ENCODE data around the gene SPATA31D4.

SPATA31D4 gene

DNA sequence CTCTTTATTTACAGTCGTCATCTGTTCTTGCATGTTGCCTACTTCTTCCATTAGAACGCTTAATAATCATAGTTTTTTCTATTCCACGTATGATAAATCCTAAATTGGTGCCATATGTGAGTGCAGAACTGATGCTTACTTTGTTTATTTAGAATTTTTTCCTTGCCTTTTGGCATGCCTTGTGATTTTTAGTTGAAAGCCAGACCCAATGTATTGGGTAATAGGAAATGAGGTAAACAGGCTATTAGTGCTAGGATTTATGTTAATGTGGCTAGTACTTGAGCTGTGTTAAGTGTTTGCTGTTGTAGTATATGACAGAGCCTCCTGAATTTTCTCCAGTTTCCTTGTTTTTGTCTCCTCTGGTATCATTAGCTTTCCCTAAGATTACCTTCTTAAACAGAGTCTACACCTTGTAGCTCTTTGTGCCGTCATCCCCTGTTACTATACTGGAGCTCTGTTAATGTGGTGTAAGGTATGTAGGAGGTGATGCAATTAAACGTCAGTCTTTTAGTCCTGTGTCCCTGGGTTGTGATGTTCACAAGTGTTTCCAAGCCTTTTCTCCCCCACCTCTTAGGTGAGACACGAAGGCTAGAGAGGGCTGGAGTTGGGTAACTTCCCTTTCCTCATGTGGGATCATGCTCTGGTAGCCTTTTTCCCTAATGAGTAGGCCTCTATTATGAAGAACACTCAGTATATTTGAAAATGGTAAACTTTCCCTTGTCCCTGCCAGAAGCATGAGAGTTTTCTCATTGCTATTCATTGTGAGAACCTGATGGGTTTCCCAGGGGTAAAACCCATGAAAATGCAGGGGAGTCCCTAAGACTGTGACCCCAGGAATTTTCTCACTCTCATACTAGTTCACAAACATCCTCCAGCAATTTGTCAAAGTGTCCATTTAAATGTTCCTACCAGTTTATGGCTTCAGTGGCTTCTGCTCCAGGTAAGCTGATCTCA lies 36.3 kb downstream of the SPATA31D4 start:
- DNase-seq (ENCODE audit: low read depth in 2 of 2) = no peak

DNA sequence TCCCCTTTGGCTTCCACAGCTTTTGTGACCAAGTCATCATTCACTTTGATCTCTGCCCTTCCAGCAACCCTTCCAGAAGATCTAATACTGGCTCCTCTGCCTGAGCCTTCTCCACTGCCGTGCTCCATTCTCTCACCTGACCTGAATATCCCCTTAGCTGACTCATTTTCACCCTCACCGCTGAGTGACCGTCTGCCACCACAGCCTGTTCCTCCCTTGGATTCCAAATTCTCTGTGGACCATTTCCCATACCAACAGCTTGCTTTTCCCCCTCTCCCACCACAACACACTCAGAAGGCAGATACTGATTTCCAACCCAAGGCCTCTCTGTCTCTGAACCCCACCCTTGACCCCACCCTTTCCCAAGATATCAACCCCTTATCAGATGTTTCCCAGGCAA lies 39.8 kb downstream of the SPATA31D4 start:
- DNase-seq (ENCODE audit: low read depth in 2 of 2) = no peak

DNA sequence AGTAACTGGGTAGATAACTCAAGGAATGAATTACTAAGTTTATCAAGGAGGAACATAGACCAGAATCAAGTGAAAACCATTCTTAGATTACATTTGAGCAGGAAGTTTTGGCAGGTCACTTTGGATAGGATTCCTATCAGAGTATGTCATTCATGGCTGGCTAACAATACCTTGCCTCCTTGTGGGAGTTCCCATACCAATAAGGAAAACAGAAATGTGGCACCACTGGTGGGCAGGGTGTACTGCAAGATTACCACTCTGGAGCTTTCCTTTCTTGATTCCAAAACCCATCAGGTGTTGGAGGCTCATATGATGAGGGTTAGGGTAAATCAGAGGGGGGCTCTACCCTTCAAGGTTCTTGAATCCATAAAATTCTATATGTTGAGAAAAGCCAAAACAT lies 41.7 kb downstream of the SPATA31D4 start:
- no peak for DNase-seq (ENCODE audit: low read depth in 2 of 2)

DNA sequence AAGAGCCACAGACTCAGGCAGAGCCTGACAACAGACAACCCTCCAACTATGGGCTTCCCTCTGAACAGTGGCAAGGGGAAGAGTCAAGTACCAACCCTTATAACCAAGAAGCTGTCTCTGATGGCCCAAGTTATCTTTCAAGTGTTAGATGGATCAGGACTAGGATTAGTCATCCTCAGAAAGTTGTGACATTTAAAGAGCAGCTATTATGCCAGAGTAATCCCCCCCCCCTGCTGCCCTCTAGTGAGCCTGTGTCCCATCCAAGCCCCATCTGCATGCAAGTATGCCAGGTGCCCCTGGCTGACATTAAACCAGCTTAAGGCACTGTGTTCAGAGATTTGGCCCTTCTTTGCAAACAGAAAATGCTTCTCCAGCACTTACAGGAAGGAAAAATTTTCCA lies 43.5 kb downstream of the SPATA31D4 start:
- DNase-seq (ENCODE audit: low read depth in 2 of 2) = no peak

DNA sequence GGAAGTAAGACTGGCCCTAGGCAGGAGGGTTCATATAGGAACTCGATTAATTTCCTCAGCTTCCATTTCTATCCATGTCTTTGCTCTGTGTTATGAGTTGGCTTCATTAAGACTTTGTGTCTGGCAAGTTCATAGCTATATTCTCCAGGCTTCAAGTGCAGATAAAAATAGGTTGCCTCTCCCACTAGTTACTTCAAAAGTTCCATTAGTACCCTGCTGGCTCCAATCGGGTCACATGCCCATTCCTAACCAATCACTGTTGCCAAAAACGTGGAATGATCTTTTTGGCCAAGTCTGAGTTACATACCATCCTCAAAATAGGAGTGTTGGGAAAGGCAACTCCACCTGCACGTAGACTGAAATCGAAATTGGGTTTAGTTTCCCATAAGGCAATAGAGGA lies 46.5 kb downstream of the SPATA31D4 start:
- DNase-seq (ENCODE audit: low read depth in 2 of 2) = no peak

DNA sequence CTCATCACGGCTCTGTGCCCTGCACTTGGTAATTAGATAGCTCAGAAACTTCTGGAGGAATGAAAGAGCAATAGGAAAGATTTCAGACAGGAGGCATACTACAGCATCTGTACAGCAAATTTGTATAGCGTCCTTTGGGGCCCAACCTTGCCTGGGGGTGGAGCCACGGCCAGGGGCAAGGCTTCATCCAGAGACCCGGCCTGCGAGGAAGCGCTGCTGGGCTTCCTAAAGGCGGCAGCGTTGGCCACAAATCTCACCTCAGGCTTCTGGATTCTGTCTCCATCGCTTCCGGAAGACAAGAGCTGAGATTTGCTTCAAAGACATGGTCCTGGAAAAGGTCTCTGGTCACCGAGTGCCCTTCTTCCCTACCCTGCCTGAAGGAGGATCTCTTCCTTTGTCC lies 48.1 kb downstream of the SPATA31D4 start:
- no peak for DNase-seq (ENCODE audit: low read depth in 2 of 2)

DNA sequence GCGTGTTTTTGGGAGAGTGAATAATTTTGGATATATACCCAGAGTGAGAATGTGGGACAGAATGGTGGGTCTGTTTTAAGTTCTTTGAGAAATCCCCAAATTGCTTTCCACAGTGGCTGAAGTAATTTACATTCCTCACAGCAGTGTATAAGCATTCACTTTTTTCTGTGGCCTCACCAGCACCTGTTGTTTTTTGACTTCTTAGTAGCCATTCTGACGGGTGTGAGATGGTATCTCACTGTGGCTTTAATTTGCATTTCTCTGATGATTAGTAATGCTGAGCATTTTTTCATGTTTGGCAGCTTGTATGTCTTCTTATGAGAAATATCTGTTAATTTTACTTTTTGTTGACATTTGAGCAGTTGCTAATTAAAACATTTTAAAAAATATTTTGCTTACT lies 51.0 kb downstream of the SPATA31D4 start:
- DNase-seq (ENCODE audit: low read depth in 2 of 2) = no peak

DNA sequence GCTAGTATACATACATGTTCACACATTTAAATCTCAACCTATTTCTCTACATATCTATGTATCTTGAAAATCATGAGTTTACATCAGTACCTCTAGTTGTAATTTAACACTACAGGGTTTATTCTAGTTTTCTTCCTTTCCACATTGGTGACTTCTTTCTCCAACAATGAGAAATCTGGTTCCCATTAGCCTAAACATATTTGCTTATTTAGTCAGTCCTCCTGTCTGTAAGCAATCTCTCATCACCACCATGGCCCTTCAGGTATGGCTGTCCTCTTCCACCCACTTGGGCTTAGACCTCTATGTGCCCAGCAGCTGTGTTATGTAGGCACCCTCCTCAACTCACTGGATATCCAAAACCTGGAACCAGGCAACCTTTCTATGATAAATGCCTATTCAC lies 52.3 kb downstream of the SPATA31D4 start:
- no peak for DNase-seq (ENCODE audit: low read depth in 2 of 2)

DNA sequence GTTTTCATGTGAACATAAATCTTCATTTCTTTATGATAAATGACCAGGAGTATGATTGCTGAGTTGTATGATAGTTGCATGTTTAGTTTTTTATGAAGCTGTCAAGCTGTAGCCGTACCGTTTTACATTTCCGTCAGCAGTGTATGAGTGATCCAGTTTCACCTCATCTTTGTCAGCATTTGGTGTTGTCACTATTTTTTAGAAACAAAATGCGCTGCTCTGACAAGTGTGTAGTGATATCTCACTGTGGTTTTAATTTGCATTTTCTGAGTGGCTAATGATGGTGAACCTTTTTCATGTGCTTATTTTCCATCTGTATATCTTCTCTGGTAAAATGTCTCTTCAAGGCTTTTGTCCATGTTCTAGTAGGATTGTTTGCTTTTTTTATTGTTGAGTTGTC lies 53.7 kb downstream of the SPATA31D4 start:
- DNase-seq (ENCODE audit: low read depth in 2 of 2) = no peak

Data from stimulated activated CD8-positive, alpha-beta memory T cell treated with anti-CD3 and anti-CD28 coated beads, Interleukin-15, amount 100 ng/mL, for 48 hours (primary cell).